Left hindlimb (tissue), 1 donor: Measurements from ENCODE around the gene POLQ.
"Not testable (repeated sequence)": the region's sequence is repeated elsewhere in the genome, so short reads cannot be mapped to it uniquely, and the experiment has no call there.

Experiments used
- DNase-seq: peaks from one replicate; pipeline ENCODE4 v3.0.0-alpha.2; 2018

POLQ gene

GRCh38 chr3:121508389-121508788 lies 37.4 kb downstream of the POLQ start:
- no peak for DNase-seq

GRCh38 chr3:121505256-121505655 lies 40.5 kb downstream of the POLQ start:
- no peak for DNase-seq

GRCh38 chr3:121504618-121505017 lies 41.2 kb downstream of the POLQ start:
- DNase-seq: no peak

- DNase-seq: no peak
These were observed 49.0 kb downstream of the POLQ start for GRCh38 chr3:121496786-121497185.

- no peak for DNase-seq
These were observed 52.4 kb downstream of the POLQ start for GRCh38 chr3:121493431-121493830.

- DNase-seq: no peak
These were observed 54.0 kb downstream of the POLQ start for GRCh38 chr3:121491683-121492320.

- no peak for DNase-seq
These were observed 55.6 kb downstream of the POLQ start for GRCh38 chr3:121490161-121490560.

GRCh38 chr3:121488628-121489027 lies 57.2 kb downstream of the POLQ start:
- no peak for DNase-seq

GRCh38 chr3:121483290-121483689 lies 62.5 kb downstream of the POLQ start:
- DNase-seq: no peak

GRCh38 chr3:121482660-121483059 lies 63.1 kb downstream of the POLQ start:
- DNase-seq: no peak

GRCh38 chr3:121481106-121481880 lies 64.5 kb downstream of the POLQ start:
- DNase-seq: no peak

GRCh38 chr3:121477589-121477988 lies 68.2 kb downstream of the POLQ start:
- no peak for DNase-seq

- DNase-seq: no peak
These were observed 72.8 kb downstream of the POLQ start for GRCh38 chr3:121473001-121473400.

GRCh38 chr3:121467085-121467484 lies 78.7 kb downstream of the POLQ start:
- no peak for DNase-seq

GRCh38 chr3:121463745-121464144 lies 82.0 kb downstream of the POLQ start:
- no peak for DNase-seq

GRCh38 chr3:121462565-121462964 lies 83.2 kb downstream of the POLQ start:
- DNase-seq: no peak

GRCh38 chr3:121451752-121452151 lies 94.0 kb downstream of the POLQ start:
- DNase-seq: not testable (repeated sequence)

- no peak for DNase-seq
These were observed 102.3 kb downstream of the POLQ start for GRCh38 chr3:121443456-121443855.

GRCh38 chr3:121436641-121437040 lies 109.1 kb downstream of the POLQ start:
- no peak for DNase-seq

GRCh38 chr3:121436074-121436473 lies 109.7 kb downstream of the POLQ start:
- no peak for DNase-seq

GRCh38 chr3:121431726-121432517 lies 113.9 kb downstream of the POLQ start:
- no peak for DNase-seq

GRCh38 chr3:121430664-121431215 lies 115.0 kb downstream of the POLQ start:
- DNase-seq: no peak

- no peak for DNase-seq
These were observed 121.2 kb downstream of the POLQ start for GRCh38 chr3:121424549-121424948.
